Upper lobe of right lung (tissue), 1 donor: Measurements from ENCODE around the gene TOMM22. TPM values are rescaled to one million over a fixed set of nuclear protein-coding genes. Genes with fewer than 3 reads are reported as not detected.
"Not testable (repeated sequence)": the region's sequence is repeated elsewhere in the genome, so short reads cannot be mapped to it uniquely, and the experiment has no call there.

Experiments
- ATAC-seq: fragments of 200-7000 bp; cut with Tn5 transposase; one replicate; pipeline ENCODE4 v1.9.1; 2020; ENCODE audit warnings: mild to moderate bottlenecking, moderate library complexity
- DNase-seq: peaks from one replicate; pipeline ENCODE4 v3.0.0-alpha.2; 2020
- H3K27ac ChIP-seq: fragments of 200-600 bp; one replicate; pipeline ENCODE4 v1.8.0; 2022
- H3K27me3 ChIP-seq: fragments of 200-600 bp; one replicate; pipeline ENCODE4 v1.8.0; 2022; ENCODE audit warnings: mild to moderate bottlenecking
- H3K36me3 ChIP-seq: fragments of 200-600 bp; one replicate; pipeline ENCODE4 v1.8.0; 2022
- H3K4me1 ChIP-seq: fragments of 200-600 bp; one replicate; pipeline ENCODE4 v1.8.0; 2022
- H3K4me3 ChIP-seq: fragments of 200-600 bp; one replicate; pipeline ENCODE4 v1.8.0; 2022; ENCODE audit warnings: mild to moderate bottlenecking
- H3K9me3 ChIP-seq: fragments of 200-600 bp; one replicate; pipeline ENCODE4 v1.8.0; 2022
- CTCF ChIP-seq: fragments of 200-600 bp; IDR thresholded peaks from one replicate; pipeline ENCODE4 v1.8.0; 2022; ENCODE audit warnings: antibody characterized with exemption
- intact Hi-C: fragments of 100-400 bp; cut with DNase I; formaldehyde crosslinking; loops from one replicate; pipeline ENCODE4 v1.11.0; 2022
- long read RNA-seq: library from polyadenylated mRNA; unstranded; transcript quantifications from one replicate; pipeline ENCODE4 v2.0.0, GENCODE V29; 2021
- total RNA-seq: library from RNA; stranded (reverse); fragmentation: NEBNext Ultra II Directional; extraction: Animal tissue kit (Norgen Biotek cat#: 25700); gene quantifications from one replicate; pipeline ENCODE4 v1.2.1, GENCODE V29; 2021
- donor health status: DM: no; HTN: yes; CAD: no; lungs with severe emphysema.

TOMM22 gene
- total RNA-seq: 51.6 TPM
- long read RNA-seq, transcript TOMM22-201 (4 exons, 2,040 nt): major isoform, 43 of 44 reads
- long read RNA-seq, partial matches to known transcripts: 0 of 44 reads
- long read RNA-seq, other reads (novel, unspliced or antisense): 0 of 44 reads

- H3K27ac ChIP-seq: peak within 1 kb of the TSS; percentile 83
Measured at GRCh38 chr22:38681582-38682335, at the start of gene TOMM22. TSS of gene TOMM22 (plus strand) at chr22:38681957. CDS start at chr22:38681979, 22 bp downstream.

DNA sequence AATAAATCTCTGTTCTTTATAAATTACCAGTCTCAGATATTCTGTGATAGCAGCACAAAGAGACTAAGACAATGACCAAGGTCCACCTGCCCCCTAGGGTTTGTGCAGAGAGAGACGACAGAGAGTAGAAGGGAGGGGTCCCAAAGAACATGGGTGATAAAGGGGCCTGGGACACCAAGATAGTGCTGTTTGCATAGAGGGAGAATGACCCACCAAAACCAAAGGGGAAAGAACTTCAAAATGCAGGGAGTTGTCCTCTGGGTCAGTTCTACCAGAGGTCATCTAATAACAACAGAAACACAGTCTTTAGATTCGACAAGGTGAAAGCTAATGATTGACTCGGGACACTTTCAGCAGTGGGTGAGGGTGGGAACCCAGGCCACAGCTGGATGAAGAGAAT lies 49.2 kb upstream of the TOMM22 start:
- Histone ChIP-seq H3K9me3 (no peaks in the 10 kb centered on the region), H3K4me3 (no peak overlapping the region), H3K27ac (no peak overlapping the region), H3K27me3 (no peaks in the 10 kb centered on the region), H3K36me3 (no peaks in the 10 kb centered on the region), H3K4me1 (no peaks in the 10 kb centered on the region)
- TF ChIP-seq CTCF: no peak
- ATAC-seq (no peak), DNase-seq (no peak)
- intact Hi-C loops: no loop called here

More at GRCh38 chr22:38681582-38682335, at the start of gene TOMM22:
- H3K4me3 ChIP-seq: peak within 1 kb of the TSS; percentile 92
- peak; percentile 95 for DNase-seq
- intact Hi-C loops: no loop called here
- ATAC-seq: peak; percentile 100
- TF ChIP-seq CTCF: peak; percentile 73
- H3K27me3 ChIP-seq: no peaks in the 10 kb centered on the region
- no peaks in the 10 kb centered on the region for H3K9me3 ChIP-seq
- H3K4me1 ChIP-seq: peaks cover 7% of the 10 kb centered on the region
- H3K36me3 ChIP-seq: peaks cover 38% of the 10 kb centered on the region

DNA sequence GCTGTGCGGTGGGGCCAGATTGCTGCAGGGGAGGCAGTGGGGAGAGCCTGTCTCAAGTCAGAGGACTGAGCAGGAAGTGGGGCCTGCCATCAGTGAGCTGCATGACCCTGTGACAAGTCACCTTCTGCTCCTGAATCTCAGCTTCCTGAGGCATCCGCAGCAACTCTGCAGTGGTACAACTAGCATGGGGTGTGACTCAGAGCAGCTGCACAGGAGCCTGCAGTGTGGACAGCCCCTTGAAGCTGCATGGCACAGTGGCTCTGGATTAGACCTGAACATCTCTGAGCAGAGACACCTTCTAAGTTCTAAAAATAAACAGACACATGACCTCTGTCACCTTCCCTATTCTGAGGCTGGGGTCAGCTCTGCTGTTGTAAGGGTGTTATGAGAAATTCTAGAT lies 43.5 kb upstream of the TOMM22 start:
- TF ChIP-seq CTCF: no peak
- ATAC-seq (no peak), DNase-seq (no peak)
- Histone ChIP-seq H3K27me3 (no peaks in the 10 kb centered on the region), H3K4me3 (no peak overlapping the region), H3K27ac (no peak overlapping the region), H3K36me3 (no peaks in the 10 kb centered on the region), H3K4me1 (no peaks in the 10 kb centered on the region), H3K9me3 (no peaks in the 10 kb centered on the region)
- intact Hi-C loops: no loop called here

DNA sequence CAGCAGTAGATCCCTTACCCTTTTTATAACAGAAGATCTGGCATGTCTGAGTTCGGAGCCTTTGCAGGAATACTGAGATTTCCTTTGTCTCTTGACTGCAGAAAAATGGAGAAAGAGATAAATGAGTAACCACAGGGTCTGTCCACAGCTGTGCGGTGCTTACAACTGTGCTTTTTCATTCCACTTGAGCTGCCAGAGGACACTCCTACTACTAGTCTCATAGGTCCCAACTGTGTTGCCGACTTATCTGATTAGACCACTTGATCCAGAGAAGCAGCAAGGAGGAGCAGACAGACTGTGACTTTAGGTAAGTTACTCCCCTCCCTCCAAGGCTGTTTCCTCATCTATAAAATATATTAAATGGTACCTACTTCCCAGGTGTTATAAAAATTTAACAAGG lies 43.0 kb upstream of the TOMM22 start:
- Histone ChIP-seq H3K9me3 (no peaks in the 10 kb centered on the region), H3K27ac (no peak overlapping the region), H3K4me3 (no peak overlapping the region), H3K27me3 (no peaks in the 10 kb centered on the region), H3K36me3 (no peaks in the 10 kb centered on the region), H3K4me1 (no peaks in the 10 kb centered on the region)
- no peak for DNase-seq
- intact Hi-C loops: no loop called here
- no peak for TF ChIP-seq CTCF
- ATAC-seq: no peak

DNA sequence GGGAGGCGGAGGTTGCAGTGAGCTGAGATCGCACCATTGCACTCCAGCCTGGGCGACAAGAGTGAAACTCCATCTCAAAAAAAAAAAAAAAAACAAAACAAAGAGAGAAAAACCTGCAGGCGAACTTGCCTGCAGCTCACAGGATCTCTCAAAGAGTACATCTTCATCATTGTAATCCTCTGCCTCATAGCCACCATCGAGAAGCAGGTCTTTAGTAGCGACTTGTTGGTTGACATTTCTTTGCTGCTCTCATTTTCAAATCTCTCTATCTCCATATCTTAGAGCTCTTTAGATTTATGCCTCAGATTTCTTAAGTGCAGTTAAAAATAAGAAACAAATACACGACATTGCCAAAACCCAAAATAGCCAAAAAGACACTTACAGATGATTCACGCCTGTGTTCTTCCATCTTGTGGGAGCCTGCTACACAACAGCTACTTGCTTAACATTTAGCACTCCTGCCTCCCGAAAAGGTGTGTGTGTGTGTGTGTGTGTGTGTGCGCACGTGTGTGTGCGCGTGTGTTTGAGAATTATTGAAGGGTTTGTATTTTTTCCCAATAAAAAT lies 40.2 kb upstream of the TOMM22 start:
- no peak overlapping the region for H3K4me3 ChIP-seq
- no peaks in the 10 kb centered on the region for H3K9me3 ChIP-seq
- TF ChIP-seq CTCF: no peak
- intact Hi-C loops: no loop called here
- ATAC-seq (no peak), DNase-seq (no peak)
- no peaks in the 10 kb centered on the region for H3K4me1 ChIP-seq
- no peaks in the 10 kb centered on the region for H3K36me3 ChIP-seq
- no peaks in the 10 kb centered on the region for H3K27me3 ChIP-seq
- no peak overlapping the region for H3K27ac ChIP-seq

- intact Hi-C loops: not testable (repeated sequence)
Measured at GRCh38 chr22:38644245-38644644, 37.5 kb upstream of the TOMM22 start.

More at GRCh38 chr22:38644245-38644644, 37.5 kb upstream of the TOMM22 start:
- H3K4me3 ChIP-seq, ATAC-seq, H3K4me1 ChIP-seq, H3K27me3 ChIP-seq, H3K27ac ChIP-seq, DNase-seq, H3K36me3 ChIP-seq, H3K9me3 ChIP-seq: not testable (repeated sequence)
